SH-SY5Y (cell line): ENCODE measurements around the gene ARID3A.

Experiments used
- GATA2 ChIP-seq: IDR thresholded peaks from 2 replicates; pipeline ENCODE4 v1.6.1; 2011; ENCODE audit warnings: mild to moderate bottlenecking, low read depth, low read length
- GATA3 ChIP-seq: IDR thresholded peaks from 2 replicates; pipeline ENCODE4 v1.6.1; 2011; ENCODE audit warnings: low read depth, mild to moderate bottlenecking, low read length, moderate library complexity

DNA sequence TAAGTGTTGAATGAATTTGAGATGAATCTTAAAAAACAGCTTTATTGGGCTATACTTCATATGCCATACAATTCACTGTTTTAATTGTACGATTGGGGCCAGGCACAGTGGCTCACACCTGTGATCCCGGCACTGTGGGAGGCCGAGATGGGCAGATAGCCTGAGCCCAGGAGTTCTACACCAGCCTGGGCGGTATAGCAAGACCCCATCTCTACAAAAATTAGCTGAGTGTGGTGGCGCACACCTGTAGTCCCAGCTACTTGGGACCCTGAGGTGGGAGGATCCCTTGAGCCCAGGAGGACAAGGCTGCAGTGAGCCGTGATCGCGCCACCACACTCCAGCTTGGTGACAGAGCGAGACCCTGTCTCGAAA is 10.3 kb downstream of the ARID3A start:
- TF ChIP-seq GATA3 (no peak), GATA2 (no peak)
